ENCODE results near the gene PXT1.

GRCh38 chr6:36404164-36404563 lies 38.5 kb downstream of the PXT1 start:
- TF ChIP-seq GATA2 (IDR thresholded peaks at IDR 0.05; ENCODE audit: low read depth, low read length) (no peak), GATA3 (IDR thresholded peaks at IDR 0.05; ENCODE audit: low read depth, low read length) (no peak)
